GM20000 (cell line): ENCODE measurements around the gene PFDN6.

Experiments used
- DNase-seq: peaks from one replicate; pipeline ENCODE4 v3.0.0; 2012; ENCODE audit warnings: low spot score
- CTCF ChIP-seq: IDR thresholded peaks from 2 replicates; pipeline ENCODE4 v1.5.1; 2012; ENCODE audit warnings: mild to moderate bottlenecking, control low read depth; ENCODE audit errors: extremely low read depth, missing control alignments

The PFDN6 gene

GRCh38 chr6:33301877-33302276, 12.5 kb downstream of the PFDN6 start:
- no peak for DNase-seq

GRCh38 chr6:33304216-33304615, 14.8 kb downstream of the PFDN6 start:
- TF ChIP-seq CTCF, result no peak
- DNase-seq, result no peak

More at GRCh38 chr6:33301877-33302276, 12.5 kb downstream of the PFDN6 start:
- no peak for TF ChIP-seq CTCF

- no peak for DNase-seq
- no peak for TF ChIP-seq CTCF
These were observed 15.7 kb downstream of the PFDN6 start for GRCh38 chr6:33305052-33305451.

GRCh38 chr6:33306356-33306755, 17.0 kb downstream of the PFDN6 start:
- no peak for DNase-seq
- no peak for TF ChIP-seq CTCF

GRCh38 chr6:33312361-33313104, 23.1 kb downstream of the PFDN6 start:
- TF ChIP-seq CTCF, result no peak
- peak; percentile 89 for DNase-seq

GRCh38 chr6:33313105-33313708, 23.8 kb downstream of the PFDN6 start:
- DNase-seq, result peak; percentile 61
- no peak for TF ChIP-seq CTCF

- peak; percentile 90 for DNase-seq
- no peak for TF ChIP-seq CTCF
These were observed 24.5 kb downstream of the PFDN6 start, which contains the start of gene TAPBP for GRCh38 chr6:33313709-33314514. Gene TAPBP, minus strand, starts transcription at chr6:33314078. Its CDS starts 37 bp downstream, at chr6:33314041.
